Activated T-cell treated with anti-CD3 and anti-CD28 coated beads for 1 hour (primary cell): ENCODE measurements around the gene SUSD6.
A peak's percentile ranks its signal among the peaks of the same experiment; 100 is the strongest.
"Not testable (repeated sequence)": the region's sequence is repeated elsewhere in the genome, so short reads cannot be mapped to it uniquely, and the experiment has no call there.

ENCODE experiments used
- DNase-seq: peaks from one replicate; pipeline ENCODE4 v3.0.0-alpha.2; 2020; ENCODE audit warnings: low read depth

SUSD6 gene

GRCh38 chr14:69591317-69591716 is 20.1 kb upstream of the SUSD6 start:
- DNase-seq = no peak

GRCh38 chr14:69593018-69593677 is 18.2 kb upstream of the SUSD6 start:
- no peak for DNase-seq

- DNase-seq = no peak
These were observed 16.6 kb upstream of the SUSD6 start for GRCh38 chr14:69594846-69595245.

GRCh38 chr14:69595336-69595735 is 16.1 kb upstream of the SUSD6 start:
- DNase-seq = no peak

- not testable (repeated sequence) for DNase-seq
These were observed 12.0 kb upstream of the SUSD6 start for GRCh38 chr14:69599431-69599830.

GRCh38 chr14:69600304-69600891 is 11.0 kb upstream of the SUSD6 start:
- DNase-seq = no peak

- DNase-seq = no peak
These were observed 5.7 kb upstream of the SUSD6 start for GRCh38 chr14:69605738-69606137.

- DNase-seq = no peak
These were observed 4.9 kb upstream of the SUSD6 start for GRCh38 chr14:69606258-69607184.

GRCh38 chr14:69610020-69610873 is 1.1 kb upstream of the SUSD6 start:
- no peak for DNase-seq

- DNase-seq = no peak
These were observed 573 bp upstream of the SUSD6 start for GRCh38 chr14:69610874-69611171.

GRCh38 chr14:69612014-69612782 is 802 bp downstream of the SUSD6 start:
- DNase-seq = peak; percentile 29

GRCh38 chr14:69612783-69613130 is 1.4 kb downstream of the SUSD6 start:
- no peak for DNase-seq

GRCh38 chr14:69613312-69614073 is 2.1 kb downstream of the SUSD6 start:
- no peak for DNase-seq

GRCh38 chr14:69614592-69614991 is 3.2 kb downstream of the SUSD6 start:
- DNase-seq = no peak

- DNase-seq = no peak
These were observed 3.7 kb downstream of the SUSD6 start for GRCh38 chr14:69615121-69615495.

GRCh38 chr14:69615496-69616407 is 4.4 kb downstream of the SUSD6 start:
- peak; percentile 16 for DNase-seq

GRCh38 chr14:69616408-69616773 is 5.0 kb downstream of the SUSD6 start:
- DNase-seq = no peak

GRCh38 chr14:69617796-69618195 is 6.4 kb downstream of the SUSD6 start:
- no peak for DNase-seq

- no peak for DNase-seq
These were observed 7.6 kb downstream of the SUSD6 start for GRCh38 chr14:69619012-69619411.

GRCh38 chr14:69620211-69620611 is 8.8 kb downstream of the SUSD6 start:
- no peak for DNase-seq
